ENCODE results near the gene MAD1L1. TPM values are rescaled to one million over a fixed set of nuclear protein-coding genes. Genes with fewer than 3 reads are reported as not detected.

MAD1L1 gene
- total and polyA plus RNA-seq, 2 of the 4 experiments (the other 2 are of a cell fraction) = 29.0 to 40.9 TPM

GRCh38 chr7:2019711-2020511 lies 212.8 kb downstream of the MAD1L1 start:
- ChIA-PET POLR2A (ENCODE audit: unreplicated experiment) (no interaction called here), CTCF (interaction anchor here (0.6 kb wide), 1 partner anchor 436 kb away, joined by 4 read pairs; no protein-coding TSS in a partner anchor)
- Histone ChIP-seq H3K27me3 (ENCODE audit: control insufficient read depth, insufficient read depth, low read length) (no peaks in the 10 kb centered on the region), H3K4me1 (ENCODE audit: control insufficient read depth, insufficient read depth, low read length) (peaks cover 19% of the 10 kb centered on the region), H3K4me3 (ENCODE audit: insufficient read depth, low read depth, low read length) (no peak overlapping the region), H2AK9ac (replicated peaks; ENCODE audit: low read depth, low read length, poor library complexity) (peak overlapping the region; percentile 87), H3K27ac (ENCODE audit: insufficient read depth, low read length) (peak overlapping the region; percentile 73), H3K56ac (ENCODE audit: extremely low read depth, insufficient read depth, low read length) (no peak overlapping the region), H3K18ac (ENCODE audit: low read depth, low read length) (peak overlapping the region; percentile 17; the same call in 1 of the 2 replicates), H2AFZ (replicated peaks; ENCODE audit: low read length, poor library complexity) (peak overlapping the region; percentile 87), H3K14ac (replicated peaks; ENCODE audit: low read depth, low read length) (peak overlapping the region; percentile 49), H3K79me1 (ENCODE audit: low read depth in 1 of 2, low read length in 2 of 2) (peaks cover 6 to 31% of the 10 kb centered on the region in 2 experiments), H2BK5ac (ENCODE audit: low read depth, low read length, poor library complexity, severe bottlenecking) (peak overlapping the region; percentile 71), H3K4me2 (ENCODE audit: low read depth, low read length) (no peak overlapping the region; the same call in 1 of the 2 replicates), H4K20me1 (ENCODE audit: insufficient read depth, low read length) (no peaks in the 10 kb centered on the region; the same call in 1 of the 2 replicates), H2BK120ac (ENCODE audit: low read depth, low read length) (peak overlapping the region; percentile 84), H4K8ac (ENCODE audit: low read depth in 2 of 2, low read length in 2 of 2) (peak overlapping the region; percentile 42 to 87; a peak in 3 of 4 replicates), H3K9ac (ENCODE audit: low read depth, low read length) (no peak overlapping the region), H2BK20ac (ENCODE audit: low read depth, low read length) (peak overlapping the region; percentile 34; the same call in 1 of the 2 replicates), H4K91ac (ENCODE audit: insufficient read depth, low read depth, low read length) (peak overlapping the region; percentile 82), H3K36me3 (ENCODE audit: control insufficient read depth, insufficient read depth, low read length) (no peaks in the 10 kb centered on the region), H3K9me3 (ENCODE audit: control insufficient read depth, insufficient read depth, low read length) (peaks cover 5% of the 10 kb centered on the region; the same call in 1 of the 2 replicates), H3K4ac (ENCODE audit: low read depth, low read length) (peak overlapping the region; percentile 83), H2AK5ac (ENCODE audit: low read depth, low read length) (peak overlapping the region; percentile 90), H3K9me1 (ENCODE audit: insufficient read depth, low read length) (peaks cover 15% of the 10 kb centered on the region), H4K5ac (ENCODE audit: low read depth, low read length) (peak overlapping the region; percentile 24; the same call in 1 of the 2 replicates), H2BK15ac (ENCODE audit: low read depth, low read length) (no peak overlapping the region), H3K23ac (ENCODE audit: low read depth, low read length) (peak overlapping the region; percentile 7; the same call in 1 of the 2 replicates)
- in situ Hi-C loops (cut with MboI; ENCODE audit: low sequenced_read_pairs) = no loop called here
- dilution Hi-C loops (cut with HindIII; ENCODE audit: low sequenced_read_pairs, unreplicated experiment) = no loop called here
- WGBS, 2 experiments (ENCODE audit: extremely low coverage in 2 of 2, insufficient read length in 1 of 2) = 46% methylated on average over 34 of the region's 43 CpGs; no CpG with 5 or more reads in 1 of the 2 experiments
- peak; percentile 80 for ATAC-seq (ENCODE audit: low read depth)
- no TSS peak for BruUV-seq (replicated peaks)
- intact Hi-C loops (cut with micrococcal nuclease) = no loop called here
- DNase-seq = peak; percentile 97
- TF ChIP-seq RCOR1 (IDR thresholded peaks at IDR 0.05; ENCODE audit: insufficient replicate concordance, low read length) = no peak
- peak; percentile 9; the same call in 1 of the 2 replicates for TF ChIP-seq MAZ (IDR thresholded peaks at IDR 0.05; ENCODE audit: borderline replicate concordance, low read depth, low read length)
- TF ChIP-seq RAD21 (IDR thresholded peaks at IDR 0.05; ENCODE audit: low read length) = peak; percentile 9; the same call in 1 of the 2 replicates
- no peak for TF ChIP-seq CHD1 (IDR thresholded peaks at IDR 0.05; ENCODE audit: low read depth, low read length)
- TF ChIP-seq MAFK (IDR thresholded peaks at IDR 0.05; ENCODE audit: low read depth, low read length) = peak; percentile 47; the same call in 1 of the 2 replicates
- peak; percentile 25; the same call in 1 of the 2 replicates for TF ChIP-seq NFE2L2 (IDR thresholded peaks at IDR 0.05; ENCODE audit: low read depth, low read length)
- TF ChIP-seq BHLHE40 (IDR thresholded peaks at IDR 0.05; ENCODE audit: low read depth, low read length) = 0 out of 2 replicates have a peak, but pooled peaks have one; percentile 62
- TF ChIP-seq CTCF (conservative IDR thresholded peaks at IDR 0.05; ENCODE audit: low read depth, low read length) = no peak
- TF ChIP-seq USF2 (IDR thresholded peaks at IDR 0.05; ENCODE audit: low read depth, low read length) = no peak
- no peak for TF ChIP-seq RFX5 (IDR thresholded peaks at IDR 0.05; ENCODE audit: low read depth, low read length)
- TF ChIP-seq POLR2A (IDR thresholded peaks at IDR 0.05; ENCODE audit: low read depth, low read length) = peak; percentile 71
- peak; percentile 53; the same call in 1 of the 2 replicates for TF ChIP-seq FOS (IDR thresholded peaks at IDR 0.05; ENCODE audit: low read depth, low read length)
- TF ChIP-seq MXI1 (IDR thresholded peaks at IDR 0.05; ENCODE audit: borderline replicate concordance, low read depth, low read length) = peak; percentile 68; the same call in 1 of the 2 replicates
- peak; percentile 50 for TF ChIP-seq CEBPB (IDR thresholded peaks at IDR 0.05; ENCODE audit: low read depth, low read length)
- no peak for TF ChIP-seq SMC3 (IDR thresholded peaks at IDR 0.05; ENCODE audit: low read depth, low read length)
